H1 (cell line): ENCODE measurements around the gene NDST3. TPM values are rescaled to one million over a fixed set of nuclear protein-coding genes. Genes with fewer than 3 reads are reported as not detected.

ENCODE experiments used
- CTCF ChIA-PET: fragments of 300-600 bp; sonication (Branson Sonifier 250); formaldehyde crosslinking; loops from one replicate; lab custom pipeline; 2021; ENCODE audit not compliant: partially characterized antibody; lab: Charles Lee
- POLR2A ChIA-PET: fragments of 300-600 bp; sonication (Branson Sonifier 250); formaldehyde crosslinking; loops from one replicate; lab custom pipeline; 2021; ENCODE audit warnings: inconsistent platforms; ENCODE audit not compliant: partially characterized antibody; lab: Charles Lee
- DNase-seq, 2 experiments: peaks; one replicate each; pipeline versions ENCODE4 v3.0.0 to v3.0.0-alpha.2; 2010 to 2022; ENCODE audit warnings: low spot score in 2 of 2, low read depth in 1 of 2, mixed read lengths in 1 of 2
- FAIRE-seq: peaks from 2 replicates; lab custom pipeline; 2011; peaks lifted over from hg19 to GRCh38; lab: Jason Lieb, UNC
- H2AFZ ChIP-seq: 2 replicates; pipeline ENCODE4 v1.8.1; 2012; ENCODE audit warnings: low read length, inconsistent platforms
- H2AK5ac ChIP-seq: 2 replicates; pipeline ENCODE4 v1.6.1; 2013; ENCODE audit warnings: low read depth, low read length
- H2BK120ac ChIP-seq: replicated peaks from 2 replicates; pipeline ENCODE3; 2013; ENCODE audit warnings: low read depth, low read length, inconsistent platforms
- H2BK12ac ChIP-seq: 2 replicates; pipeline ENCODE4 v1.6.1; 2013; ENCODE audit warnings: low read depth, low read length
- H2BK15ac ChIP-seq: 2 replicates; pipeline ENCODE4 v1.6.1; 2013; ENCODE audit warnings: low read length
- H2BK20ac ChIP-seq: 2 replicates; pipeline ENCODE4 v1.6.1; 2013; ENCODE audit warnings: low read length
- H2BK5ac ChIP-seq: 2 replicates; pipeline ENCODE4 v1.6.1; 2013; ENCODE audit warnings: low read depth, low read length
- H3K14ac ChIP-seq: 2 replicates; pipeline ENCODE4 v1.6.1; 2013; ENCODE audit warnings: inconsistent platforms; ENCODE audit not compliant: insufficient read length
- H3K18ac ChIP-seq: 2 replicates; pipeline ENCODE4 v1.6.1; 2013; ENCODE audit warnings: low read length; ENCODE audit errors: extremely low read depth
- H3K23ac ChIP-seq: 2 replicates; pipeline ENCODE4 v1.6.1; 2013; ENCODE audit warnings: inconsistent platforms; ENCODE audit not compliant: insufficient read length
- H3K23me2 ChIP-seq: 2 replicates; pipeline ENCODE4 v1.6.1; 2013; ENCODE audit warnings: low read depth, low read length
- H3K27ac ChIP-seq: 2 replicates; pipeline ENCODE4 v1.6.1; 2011; ENCODE audit warnings: low read depth, low read length, inconsistent platforms
- H3K27me3 ChIP-seq, 4 experiments: replicated peaks in 1 of 4; 1 replicate in 1 of 4; 2 replicates in 3 of 4; pipeline versions ENCODE4 v1.6.1 to v1.8.1; 2011 to 2013; ENCODE audit warnings: low read length in 3 of 4, mild to moderate bottlenecking in 3 of 4, inconsistent platforms in 2 of 4, mixed read lengths in 2 of 4, moderate library complexity in 1 of 4; ENCODE audit not compliant: control insufficient read depth in 3 of 4, insufficient read depth in 3 of 4; ENCODE audit errors: extremely low read depth in 1 of 4
- H3K36me3 ChIP-seq, 4 experiments: 2 replicates each; pipeline versions ENCODE4 v1.6.1 to v1.8.1; 2011 to 2013; ENCODE audit warnings: mild to moderate bottlenecking in 4 of 4, low read length in 3 of 4, moderate library complexity in 2 of 4, control low read depth in 1 of 4, inconsistent platforms in 1 of 4; ENCODE audit not compliant: insufficient read depth in 4 of 4, control insufficient read depth in 2 of 4
- H3K4ac ChIP-seq: replicated peaks from 2 replicates; pipeline ENCODE3; 2013; ENCODE audit warnings: low read length, low read depth, mixed read lengths, inconsistent platforms; ENCODE audit not compliant: insufficient read length
- H3K4me1 ChIP-seq, 4 experiments: replicated peaks in 1 of 4; 1 replicate in 1 of 4; 2 replicates in 3 of 4; pipeline versions ENCODE4 v1.6.1 to v1.8.1; 2011 to 2013; ENCODE audit warnings: low read length in 3 of 4, inconsistent platforms in 2 of 4, mixed read lengths in 1 of 4; ENCODE audit not compliant: insufficient read depth in 4 of 4, control insufficient read depth in 3 of 4
- H3K4me2 ChIP-seq, 2 experiments: 2 replicates each; pipeline versions ENCODE4 v1.6.1 to v1.8.1; 2011 to 2013; ENCODE audit warnings: low read depth in 2 of 2, low read length in 2 of 2, control low read depth in 1 of 2, inconsistent platforms in 1 of 2, mild to moderate bottlenecking in 1 of 2; ENCODE audit not compliant: insufficient read depth in 1 of 2
- H3K4me3 ChIP-seq, 4 experiments: fragments of 200-600, 300-600 bp in 1 of 4; sonication (generic), shearing (Covaris generic), sonication (Bioruptor Twin) in 1 of 4; 2 replicates each; pipeline versions ENCODE4 v1.5.1 to v1.8.1; 2011 to 2016; ENCODE audit warnings: low read length in 4 of 4, low read depth in 3 of 4, control low read depth in 2 of 4, inconsistent platforms in 2 of 4, mild to moderate bottlenecking in 2 of 4, mixed read lengths in 1 of 4, moderate library complexity in 1 of 4; ENCODE audit not compliant: insufficient read depth in 2 of 4; ENCODE audit errors: extremely low read depth in 1 of 4
- H3K56ac ChIP-seq: replicated peaks from 2 replicates; pipeline ENCODE3; 2013; ENCODE audit warnings: low read depth, mild to moderate bottlenecking, mixed read lengths, low read length, inconsistent platforms; ENCODE audit not compliant: insufficient read length
- H3K79me1 ChIP-seq: 2 replicates; pipeline ENCODE4 v1.6.1; 2013; ENCODE audit warnings: low read depth, low read length, control low read depth
- H3K79me2 ChIP-seq, 2 experiments: 2 replicates each; pipeline versions ENCODE4 v1.6.1 to v1.8.1; 2012 to 2013; ENCODE audit warnings: low read length in 2 of 2, mild to moderate bottlenecking in 2 of 2, inconsistent platforms in 1 of 2; ENCODE audit not compliant: insufficient read depth in 2 of 2, control insufficient read depth in 1 of 2
- H3K9ac ChIP-seq, 4 experiments: replicated peaks in 1 of 4; 1 replicate in 1 of 4; 2 replicates in 3 of 4; pipeline versions ENCODE4 v1.6.1 to v1.8.1; 2011 to 2013; ENCODE audit warnings: low read depth in 3 of 4, low read length in 3 of 4, control low read depth in 2 of 4, mild to moderate bottlenecking in 2 of 4, moderate library complexity in 2 of 4, inconsistent platforms in 1 of 4; ENCODE audit errors: extremely low read depth in 1 of 4
- H3K9me3 ChIP-seq, 2 experiments: 2 replicates each; pipeline versions ENCODE4 v1.6.1 to v1.8.1; 2012 to 2013; ENCODE audit warnings: mild to moderate bottlenecking in 2 of 2, moderate library complexity in 2 of 2, control low read depth in 1 of 2, inconsistent platforms in 1 of 2, low read depth in 1 of 2, low read length in 1 of 2, mixed read lengths in 1 of 2; ENCODE audit not compliant: insufficient read depth in 2 of 2
- H4K20me1 ChIP-seq, 2 experiments: replicated peaks in 1 of 2; 2 replicates each; pipeline versions ENCODE3 to v1.8.1; 2011 to 2013; ENCODE audit warnings: inconsistent platforms in 2 of 2, low read length in 2 of 2, mild to moderate bottlenecking in 1 of 2; ENCODE audit not compliant: insufficient read depth in 2 of 2, control insufficient read depth in 1 of 2
- H4K5ac ChIP-seq: 2 replicates; pipeline ENCODE4 v1.6.1; 2013; ENCODE audit warnings: low read length, low read depth, mixed read lengths, inconsistent platforms; ENCODE audit not compliant: insufficient read length
- H4K8ac ChIP-seq: 2 replicates; pipeline ENCODE4 v1.8.0; 2013; ENCODE audit warnings: mild to moderate bottlenecking, moderate library complexity, low read length, inconsistent platforms; ENCODE audit not compliant: insufficient read depth; ENCODE audit errors: extremely low read depth
- H4K91ac ChIP-seq: replicated peaks from 2 replicates; pipeline ENCODE3; 2013; ENCODE audit warnings: low read length, mixed read lengths, inconsistent platforms; ENCODE audit not compliant: insufficient read length
- PHF8 ChIP-seq: fragments of 200-600 bp; sonication (generic); conservative IDR thresholded peaks from 2 replicates; pipeline ENCODE4 v1.7.1; 2012; ENCODE audit warnings: low read depth, mild to moderate bottlenecking, inconsistent platforms, low read length, moderate library complexity
- SIRT6 ChIP-seq: IDR thresholded peaks from one replicate; pipeline ENCODE4 v1.7.1; 2012; ENCODE audit warnings: low read length, inconsistent platforms
- WGBS, 2 experiments: shearing (Covaris generic) in 1 of 2; methylation state at CpG; one replicate each; pipeline versions ENCODE4 v1.1.6 to v1.1.7; 2013 to 2015; ENCODE audit warnings: low lambda C conversion rate in 2 of 2, mixed read lengths in 2 of 2, inconsistent platforms in 1 of 2, low coverage in 1 of 2, missing lambda C conversion rate in 1 of 2; ENCODE audit not compliant: insufficient replicate concordance in 2 of 2, insufficient coverage in 1 of 2, insufficient read length in 1 of 2; ENCODE audit errors: extremely low coverage in 1 of 2, missing lambda C conversion rate in 1 of 2; 5-methylcytosine and 5-hydroxymethylcytosine counted together
- polyA plus RNA-seq, 7 experiments: library from polyadenylated mRNA; depleted of rRNA in 3 of 7; stranded (reverse) in 5 of 7; unstranded in 2 of 7; fragments of >200 nt in 5 of 7; fragments of 200-250 nt in 2 of 7; gene quantifications; 1 replicate in 5 of 7; 2 replicates in 1 of 7; 4 replicates in 1 of 7; pipeline versions ENCODE4 v1.2.1 to v1.2.3, GENCODE V29; 2011 to 2013; ENCODE audit warnings: missing spikeins in 2 of 7, mixed read lengths in 2 of 7
- total RNA-seq: library from RNA; stranded (reverse); fragmentation: NEBNext Ultra II Directional; extraction: Animal tissue kit (Norgen Biotek cat#: 25700); gene quantifications from 2 replicates; pipeline ENCODE4 v1.2.1, GENCODE V29; 2021

NDST3 gene
- total and polyA plus RNA-seq, 2 of the 8 experiments (the other 6 are each of a cell fraction or from before 2014, with no cell fraction given), result 0.35 to 0.60 TPM

GRCh38 chr4:118260309-118260708 lies 226.0 kb downstream of the NDST3 start:
- no peaks in the 10 kb centered on the region for H3K4me1 ChIP-seq
- H3K4ac ChIP-seq, result no peak overlapping the region
- H2BK120ac ChIP-seq, result no peak overlapping the region
- H3K56ac ChIP-seq, result no peak overlapping the region
- no peaks in the 10 kb centered on the region for H3K27me3 ChIP-seq
- CTCF ChIA-PET, result interaction anchor here (0.9 to 2.6 kb wide), 2 partner anchors 11 to 13 kb away, joined by 3 to 9 read pairs; no protein-coding TSS in a partner anchor
- H2BK20ac ChIP-seq, result no peak overlapping the region
- TF ChIP-seq SIRT6 (no peak), PHF8 (no peak)
- TF ChIP-seq, all 59 proteins: peak for 0
- POLR2A ChIA-PET, result no interaction called here
- Histone ChIP-seq H3K18ac (no peak overlapping the region), H2BK15ac (no peak overlapping the region), H2AK5ac (no peak overlapping the region), H4K91ac (no peak overlapping the region), H3K23me2 (peaks cover 2% of the 10 kb centered on the region; the same call in 1 of the 2 replicates), H3K14ac (no peak overlapping the region), H2BK12ac (no peak overlapping the region), H3K79me1 (no peaks in the 10 kb centered on the region), H3K9me3 (no peaks in the 10 kb centered on the region), H3K36me3 (no peaks in the 10 kb centered on the region), H3K27ac (no peak overlapping the region), H4K5ac (no peak overlapping the region), H3K4me2 (no peak overlapping the region), H3K23ac (no peak overlapping the region), H4K8ac (no peak overlapping the region), H3K79me2 (no peaks in the 10 kb centered on the region), H2AFZ (no peak overlapping the region), H4K20me1 (no peaks in the 10 kb centered on the region), H3K4me3 (no peak overlapping the region), H3K9ac (no peak overlapping the region), H2BK5ac (no peak overlapping the region)
- no peak for DNase-seq
- no peak for FAIRE-seq
- WGBS, 2 experiments, result 83% methylated on average over 2 of the region's 2 CpGs; no CpG with 5 or more reads in 1 of the 2 experiments
